Measurements from ENCODE around the gene HMHB1. TPM values are rescaled to one million over a fixed set of nuclear protein-coding genes. Genes with fewer than 3 reads are reported as not detected.
A peak's percentile ranks its signal among the peaks of the same experiment; 100 is the strongest.

Gene HMHB1
- total RNA-seq, 2 donors from 2014 or later: not detected

DNA sequence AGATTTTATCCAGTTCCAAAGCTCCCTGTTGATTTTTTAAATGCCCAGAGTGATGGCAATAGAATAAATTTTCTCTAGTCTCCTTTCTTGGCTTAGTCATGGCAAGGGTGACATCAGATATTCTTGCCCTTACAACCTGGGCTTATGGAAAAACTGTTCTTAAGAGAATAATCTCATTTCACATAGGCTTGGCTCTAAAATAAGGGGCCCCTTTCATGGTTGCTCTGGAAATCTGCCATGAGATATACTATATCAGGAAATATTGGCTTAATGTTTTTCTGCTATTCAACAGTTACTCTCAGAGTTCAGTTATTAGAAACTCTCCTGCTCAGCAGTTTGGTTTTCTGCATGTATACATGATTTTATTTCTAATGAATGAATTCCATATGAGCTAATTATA is 7.8 kb downstream of the HMHB1 start:
- Histone ChIP-seq H3K4me1 (ENCODE audit: control insufficient read depth, insufficient read depth, low read length) (no peaks in the 10 kb centered on the region), H3K9ac (ENCODE audit: extremely low read depth, low read length, poor library complexity, severe bottlenecking) (no peak overlapping the region), H3K4me3 (ENCODE audit: low read length) (no peak overlapping the region), H3K27ac (ENCODE audit: low read depth, low read length) (no peak overlapping the region), H3K36me3 (ENCODE audit: control insufficient read depth, insufficient read depth, low read length) (no peaks in the 10 kb centered on the region), H3K27me3 (ENCODE audit: control insufficient read depth, insufficient read depth, low read length, poor library complexity, severe bottlenecking) (no peaks in the 10 kb centered on the region), H3K9me3 (ENCODE audit: control insufficient read depth, low read length) (no peaks in the 10 kb centered on the region)
- no peaks in the 10 kb centered on the region for H3K36me3 Mint-ChIP-seq (ENCODE audit: low read depth)
- no peaks in the 10 kb centered on the region for H3K4me1 Mint-ChIP-seq
- no peak overlapping the region for H3K27ac Mint-ChIP-seq
- no peak for DNase-seq
- H3K4me3 Mint-ChIP-seq: no peak overlapping the region
- no peaks in the 10 kb centered on the region for H3K27me3 Mint-ChIP-seq (ENCODE audit: insufficient read depth)
- TF ChIP-seq, protein P1, sequence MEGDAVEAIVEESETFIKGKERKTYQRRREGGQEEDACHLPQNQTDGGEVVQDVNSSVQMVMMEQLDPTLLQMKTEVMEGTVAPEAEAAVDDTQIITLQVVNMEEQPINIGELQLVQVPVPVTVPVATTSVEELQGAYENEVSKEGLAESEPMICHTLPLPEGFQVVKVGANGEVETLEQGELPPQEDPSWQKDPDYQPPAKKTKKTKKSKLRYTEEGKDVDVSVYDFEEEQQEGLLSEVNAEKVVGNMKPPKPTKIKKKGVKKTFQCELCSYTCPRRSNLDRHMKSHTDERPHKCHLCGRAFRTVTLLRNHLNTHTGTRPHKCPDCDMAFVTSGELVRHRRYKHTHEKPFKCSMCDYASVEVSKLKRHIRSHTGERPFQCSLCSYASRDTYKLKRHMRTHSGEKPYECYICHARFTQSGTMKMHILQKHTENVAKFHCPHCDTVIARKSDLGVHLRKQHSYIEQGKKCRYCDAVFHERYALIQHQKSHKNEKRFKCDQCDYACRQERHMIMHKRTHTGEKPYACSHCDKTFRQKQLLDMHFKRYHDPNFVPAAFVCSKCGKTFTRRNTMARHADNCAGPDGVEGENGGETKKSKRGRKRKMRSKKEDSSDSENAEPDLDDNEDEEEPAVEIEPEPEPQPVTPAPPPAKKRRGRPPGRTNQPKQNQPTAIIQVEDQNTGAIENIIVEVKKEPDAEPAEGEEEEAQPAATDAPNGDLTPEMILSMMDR (conservative IDR thresholded peaks at IDR 0.05): no peak
- peaks cover 8% of the 10 kb centered on the region for H3K9me3 Mint-ChIP-seq

DNA sequence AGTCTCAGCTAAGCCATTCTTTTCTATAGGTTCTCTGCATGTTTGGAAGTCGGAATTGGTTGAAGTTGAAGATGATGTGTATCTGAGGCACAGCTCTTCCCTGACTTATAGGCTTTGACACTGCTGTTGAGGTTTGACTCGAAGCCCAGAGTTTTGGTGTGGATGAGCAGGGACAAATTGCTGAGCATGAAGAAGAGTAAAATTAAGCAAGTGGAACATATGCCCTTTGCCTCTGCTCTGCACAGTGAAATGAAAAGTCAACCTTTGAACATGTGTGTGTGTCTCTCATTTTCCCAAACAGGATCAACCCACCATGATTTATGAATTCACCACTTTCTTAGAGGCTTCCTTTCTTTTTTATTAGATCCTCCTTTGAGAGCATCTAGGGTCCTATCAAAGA is 8.5 kb downstream of the HMHB1 start:
- Histone ChIP-seq H3K27me3 (ENCODE audit: control insufficient read depth, insufficient read depth, low read length, poor library complexity, severe bottlenecking) (no peaks in the 10 kb centered on the region), H3K27ac (ENCODE audit: low read depth, low read length) (no peak overlapping the region), H3K9ac (ENCODE audit: extremely low read depth, low read length, poor library complexity, severe bottlenecking) (no peak overlapping the region), H3K4me1 (ENCODE audit: control insufficient read depth, insufficient read depth, low read length) (no peaks in the 10 kb centered on the region), H3K9me3 (ENCODE audit: control insufficient read depth, low read length) (no peaks in the 10 kb centered on the region), H3K36me3 (ENCODE audit: control insufficient read depth, insufficient read depth, low read length) (no peaks in the 10 kb centered on the region), H3K4me3 (ENCODE audit: low read length) (no peak overlapping the region)
- DNase-seq: no peak
- Mint-ChIP-seq H3K27me3 (ENCODE audit: insufficient read depth) (no peaks in the 10 kb centered on the region), H3K36me3 (ENCODE audit: low read depth) (no peaks in the 10 kb centered on the region), H3K4me1 (no peaks in the 10 kb centered on the region), H3K27ac (no peak overlapping the region), H3K4me3 (no peak overlapping the region), H3K9me3 (peaks cover 8% of the 10 kb centered on the region)
- WGBS, 2 experiments (ENCODE audit: insufficient coverage in 1 of 2, insufficient read length in 1 of 2): 83 to 100% methylated on average over 2 of the region's 2 CpGs
- TF ChIP-seq, protein P1 (conservative IDR thresholded peaks at IDR 0.05): no peak

DNA sequence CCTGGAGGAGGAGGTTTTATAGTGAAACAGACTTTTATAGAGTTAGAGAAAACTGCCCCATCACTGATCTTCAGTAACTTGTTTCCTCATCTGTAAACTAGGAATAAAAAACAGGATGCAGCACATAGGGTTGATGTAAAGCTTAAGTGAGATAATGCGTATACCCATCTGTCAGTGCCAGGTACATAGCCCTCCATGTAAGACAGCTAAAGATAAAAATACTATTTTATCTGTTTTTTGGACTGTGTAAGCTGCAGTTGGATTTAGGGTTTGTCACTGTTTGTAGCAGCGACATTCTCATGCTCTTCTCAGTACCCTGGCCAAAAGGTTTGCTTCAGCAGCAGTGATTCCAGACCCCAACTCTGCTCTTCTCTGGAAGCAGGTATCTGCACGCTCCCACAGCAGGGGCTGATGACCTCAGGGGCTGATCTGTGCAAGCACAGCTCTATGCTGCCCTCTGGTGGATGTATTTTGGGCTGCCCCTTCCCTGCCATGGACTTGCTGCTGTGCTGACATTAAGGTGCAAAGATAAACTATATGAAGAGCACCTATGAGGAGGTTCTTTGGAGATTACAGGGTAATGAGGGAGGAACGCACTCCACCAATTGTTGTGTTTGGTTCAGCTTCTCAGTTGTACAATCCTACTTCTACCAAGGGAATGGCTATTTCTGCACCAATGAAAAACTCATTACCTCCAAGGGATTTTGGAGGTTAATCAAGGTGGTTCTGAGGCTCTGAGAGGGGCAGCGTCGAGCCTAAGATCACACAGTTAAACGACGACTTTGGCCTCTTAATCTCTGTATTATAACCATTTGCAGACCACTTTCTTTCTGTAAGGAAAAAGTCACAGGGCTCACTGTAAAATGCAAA is 13.1 kb downstream of the HMHB1 start:
- TF ChIP-seq, protein P1 (conservative IDR thresholded peaks at IDR 0.05): peak; percentile 97
- no peaks in the 10 kb centered on the region for H3K36me3 Mint-ChIP-seq (ENCODE audit: low read depth)
- no peak overlapping the region for H3K4me3 ChIP-seq (ENCODE audit: low read length)
- H3K4me1 ChIP-seq (ENCODE audit: control insufficient read depth, insufficient read depth, low read length): peaks cover 9% of the 10 kb centered on the region
- peak; percentile 96 for DNase-seq
- no peaks in the 10 kb centered on the region for H3K27me3 Mint-ChIP-seq (ENCODE audit: insufficient read depth)
- no peak overlapping the region for H3K27ac ChIP-seq (ENCODE audit: low read depth, low read length)
- peaks cover 9% of the 10 kb centered on the region for H3K4me1 Mint-ChIP-seq
- H3K4me3 Mint-ChIP-seq: no peak overlapping the region
- H3K27ac Mint-ChIP-seq: no peak overlapping the region
- WGBS, 2 experiments (ENCODE audit: insufficient coverage in 1 of 2, insufficient read length in 1 of 2): 54 to 59% methylated on average over 6 to 8 of the region's 8 CpGs
- H3K9me3 Mint-ChIP-seq: no peaks in the 10 kb centered on the region
- H3K9me3 ChIP-seq (ENCODE audit: control insufficient read depth, low read length): no peaks in the 10 kb centered on the region
- H3K9ac ChIP-seq (ENCODE audit: extremely low read depth, low read length, poor library complexity, severe bottlenecking): no peak overlapping the region
- H3K36me3 ChIP-seq (ENCODE audit: control insufficient read depth, insufficient read depth, low read length): no peaks in the 10 kb centered on the region
- H3K27me3 ChIP-seq (ENCODE audit: control insufficient read depth, insufficient read depth, low read length, poor library complexity, severe bottlenecking): no peaks in the 10 kb centered on the region
